ENCODE measurements around the gene LHX4. TPM values are rescaled to one million over a fixed set of nuclear protein-coding genes. Genes with fewer than 3 reads are reported as not detected.
A peak's percentile ranks its signal among the peaks of the same experiment; 100 is the strongest.

Gene LHX4
- total RNA-seq, 2 donors from 2014 or later: not detected

GRCh38 chr1:180278194-180278515 lies 48.1 kb downstream of the LHX4 start:
- ATAC-seq (peak in 1 of 2 donors; percentile 53), DNase-seq (no peak)
- intact Hi-C loops (cut with DNase I): no loop called here

GRCh38 chr1:180278596-180279395 lies 48.7 kb downstream of the LHX4 start:
- intact Hi-C loops (cut with DNase I): no loop called here
- ATAC-seq (peak; percentile 44 to 69), DNase-seq (no peak)

- intact Hi-C loops (cut with DNase I): no loop called here
- DNase-seq (no peak), ATAC-seq (no peak)
Observed at GRCh38 chr1:180279651-180280050, 49.6 kb downstream of the LHX4 start.

GRCh38 chr1:180280617-180281016 lies 50.6 kb downstream of the LHX4 start:
- DNase-seq (no peak), ATAC-seq (no peak)
- intact Hi-C loops (cut with DNase I): no loop called here

GRCh38 chr1:180281490-180281889 lies 51.4 kb downstream of the LHX4 start:
- intact Hi-C loops (cut with DNase I): no loop called here
- DNase-seq: no peak

GRCh38 chr1:180282401-180283044 lies 52.5 kb downstream of the LHX4 start:
- ATAC-seq (no peak), DNase-seq (no peak)
- intact Hi-C loops (cut with DNase I): no loop called here

More at GRCh38 chr1:180281490-180281889, 51.4 kb downstream of the LHX4 start:
- no peak for ATAC-seq

GRCh38 chr1:180283098-180283497 lies 53.0 kb downstream of the LHX4 start:
- ATAC-seq (no peak), DNase-seq (no peak)
- intact Hi-C loops (cut with DNase I): no loop called here

GRCh38 chr1:180286417-180286816 lies 56.4 kb downstream of the LHX4 start:
- intact Hi-C loops (cut with DNase I): no loop called here
- no peak for ATAC-seq
- no peak for DNase-seq

GRCh38 chr1:180287988-180288705 lies 58.1 kb downstream of the LHX4 start:
- ATAC-seq (peak; percentile 50 to 67), DNase-seq (peak; percentile 52)
- intact Hi-C loops (cut with DNase I): no loop called here

- ATAC-seq: no peak
- no peak for DNase-seq
- intact Hi-C loops (cut with DNase I): no loop called here
Observed at GRCh38 chr1:180288940-180289339, 58.9 kb downstream of the LHX4 start.

GRCh38 chr1:180290265-180291001 lies 60.4 kb downstream of the LHX4 start:
- ATAC-seq (no peak), DNase-seq (no peak)
- intact Hi-C loops (cut with DNase I): no loop called here

GRCh38 chr1:180291004-180291403 lies 60.9 kb downstream of the LHX4 start:
- intact Hi-C loops (cut with DNase I): no loop called here
- DNase-seq (no peak), ATAC-seq (no peak)

- intact Hi-C loops (cut with DNase I): no loop called here
- ATAC-seq (no peak), DNase-seq (no peak)
Observed at GRCh38 chr1:180294711-180295110, 64.6 kb downstream of the LHX4 start.

- no peak for DNase-seq
- no peak for ATAC-seq
- intact Hi-C loops (cut with DNase I): no loop called here
Observed at GRCh38 chr1:180295999-180296398, 65.9 kb downstream of the LHX4 start.

- ATAC-seq (no peak), DNase-seq (no peak)
- intact Hi-C loops (cut with DNase I): no loop called here
Observed at GRCh38 chr1:180299479-180300221, 69.6 kb downstream of the LHX4 start.

GRCh38 chr1:180301135-180301742 lies 71.2 kb downstream of the LHX4 start:
- DNase-seq (no peak), ATAC-seq (no peak)
- intact Hi-C loops (cut with DNase I): no loop called here

GRCh38 chr1:180309338-180309737 lies 79.3 kb downstream of the LHX4 start:
- intact Hi-C loops (cut with DNase I): no loop called here
- DNase-seq (no peak), ATAC-seq (no peak)

GRCh38 chr1:180310095-180310494 lies 80.0 kb downstream of the LHX4 start:
- intact Hi-C loops (cut with DNase I): no loop called here
- no peak for ATAC-seq

More at GRCh38 chr1:180310095-180310494, 80.0 kb downstream of the LHX4 start:
- DNase-seq: no peak

Data from left cardiac atrium (tissue), 4 donors.